Measurements from ENCODE around the gene ICAM5.

- no peak for TF ChIP-seq POLR2A (IDR thresholded peaks at IDR 0.05)
- TF ChIP-seq POLR2AphosphoS5 (IDR thresholded peaks at IDR 0.05): no peak
These were observed 27.5 kb downstream of the ICAM5 start for GRCh38 chr19:10317045-10317856.
